ENCODE results near the gene HDAC9.
A peak's percentile ranks its signal among the peaks of the same experiment; 100 is the strongest.

The HDAC9 gene

GRCh38 chr7:18653381-18654155 lies 158.0 kb downstream of the HDAC9 start:
- no peaks in the 10 kb centered on the region for H3K36me3 Mint-ChIP-seq (ENCODE audit: low read depth)
- H3K27me3 Mint-ChIP-seq, result no peaks in the 10 kb centered on the region
- DNase-seq, result no peak
- no peak overlapping the region for H3K4me3 Mint-ChIP-seq
- ATAC-seq, result no peak
- H3K4me1 Mint-ChIP-seq, result no peaks in the 10 kb centered on the region
- H3K9me3 Mint-ChIP-seq, result no peaks in the 10 kb centered on the region
- no peak overlapping the region for H3K27ac Mint-ChIP-seq

- Mint-ChIP-seq H3K27ac (no peak overlapping the region), H3K36me3 (ENCODE audit: low read depth) (no peaks in the 10 kb centered on the region), H3K4me3 (no peak overlapping the region), H3K4me1 (no peaks in the 10 kb centered on the region), H3K27me3 (no peaks in the 10 kb centered on the region), H3K9me3 (no peaks in the 10 kb centered on the region)
- DNase-seq, result no peak
- ATAC-seq, result no peak
These were observed 159.2 kb downstream of the HDAC9 start for GRCh38 chr7:18654709-18655108.

GRCh38 chr7:18655506-18655905 lies 160.0 kb downstream of the HDAC9 start:
- no peak overlapping the region for H3K27ac Mint-ChIP-seq

GRCh38 chr7:18655912-18656311 lies 160.4 kb downstream of the HDAC9 start:
- DNase-seq, result no peak
- H3K4me3 Mint-ChIP-seq, result no peak overlapping the region
- ATAC-seq, result no peak
- no peaks in the 10 kb centered on the region for H3K36me3 Mint-ChIP-seq (ENCODE audit: low read depth)
- no peak overlapping the region for H3K27ac Mint-ChIP-seq
- H3K4me1 Mint-ChIP-seq, result no peaks in the 10 kb centered on the region
- H3K9me3 Mint-ChIP-seq, result no peaks in the 10 kb centered on the region
- H3K27me3 Mint-ChIP-seq, result no peaks in the 10 kb centered on the region

More at GRCh38 chr7:18655506-18655905, 160.0 kb downstream of the HDAC9 start:
- Mint-ChIP-seq H3K4me1 (no peaks in the 10 kb centered on the region), H3K9me3 (no peaks in the 10 kb centered on the region), H3K36me3 (ENCODE audit: low read depth) (no peaks in the 10 kb centered on the region), H3K27me3 (no peaks in the 10 kb centered on the region), H3K4me3 (no peak overlapping the region)
- DNase-seq, result no peak
- ATAC-seq, result no peak

GRCh38 chr7:18656362-18656761 lies 160.8 kb downstream of the HDAC9 start:
- DNase-seq, result no peak
- no peak for ATAC-seq
- H3K36me3 Mint-ChIP-seq (ENCODE audit: low read depth), result no peaks in the 10 kb centered on the region
- H3K4me1 Mint-ChIP-seq, result no peaks in the 10 kb centered on the region
- no peaks in the 10 kb centered on the region for H3K27me3 Mint-ChIP-seq
- no peak overlapping the region for H3K27ac Mint-ChIP-seq
- H3K4me3 Mint-ChIP-seq, result no peak overlapping the region
- H3K9me3 Mint-ChIP-seq, result no peaks in the 10 kb centered on the region

GRCh38 chr7:18659746-18660145 lies 164.2 kb downstream of the HDAC9 start:
- ATAC-seq, result no peak
- Mint-ChIP-seq H3K27ac (no peak overlapping the region), H3K4me1 (no peaks in the 10 kb centered on the region), H3K36me3 (ENCODE audit: low read depth) (no peaks in the 10 kb centered on the region), H3K4me3 (no peak overlapping the region), H3K27me3 (no peaks in the 10 kb centered on the region), H3K9me3 (no peaks in the 10 kb centered on the region)
- no peak for DNase-seq

GRCh38 chr7:18663321-18663720 lies 167.8 kb downstream of the HDAC9 start:
- H3K9me3 Mint-ChIP-seq, result no peaks in the 10 kb centered on the region
- no peak overlapping the region for H3K4me3 Mint-ChIP-seq
- DNase-seq, result no peak
- no peak overlapping the region for H3K27ac Mint-ChIP-seq
- ATAC-seq, result no peak
- H3K36me3 Mint-ChIP-seq (ENCODE audit: low read depth), result no peaks in the 10 kb centered on the region
- H3K27me3 Mint-ChIP-seq, result no peaks in the 10 kb centered on the region
- H3K4me1 Mint-ChIP-seq, result peaks cover 2% of the 10 kb centered on the region

- no peak overlapping the region for H3K4me3 Mint-ChIP-seq
- DNase-seq (peak; percentile 75), ATAC-seq (peak; percentile 77)
- H3K9me3 Mint-ChIP-seq, result no peaks in the 10 kb centered on the region
- H3K27me3 Mint-ChIP-seq, result no peaks in the 10 kb centered on the region
- H3K36me3 Mint-ChIP-seq (ENCODE audit: low read depth), result no peaks in the 10 kb centered on the region
- peaks cover 2% of the 10 kb centered on the region for H3K4me1 Mint-ChIP-seq
- no peak overlapping the region for H3K27ac Mint-ChIP-seq
These were observed 170.7 kb downstream of the HDAC9 start for GRCh38 chr7:18666107-18666728.

- Mint-ChIP-seq H3K27me3 (no peaks in the 10 kb centered on the region), H3K4me1 (peaks cover 2% of the 10 kb centered on the region), H3K4me3 (no peak overlapping the region), H3K27ac (no peak overlapping the region), H3K9me3 (no peaks in the 10 kb centered on the region), H3K36me3 (ENCODE audit: low read depth) (no peaks in the 10 kb centered on the region)
- ATAC-seq (no peak), DNase-seq (no peak)
These were observed 171.9 kb downstream of the HDAC9 start for GRCh38 chr7:18667466-18667865.

- no peak for ATAC-seq
- no peak overlapping the region for H3K4me3 Mint-ChIP-seq
- no peak overlapping the region for H3K27ac Mint-ChIP-seq
- no peaks in the 10 kb centered on the region for H3K9me3 Mint-ChIP-seq
- no peak for DNase-seq
- H3K27me3 Mint-ChIP-seq, result no peaks in the 10 kb centered on the region
- H3K4me1 Mint-ChIP-seq, result no peaks in the 10 kb centered on the region
- no peaks in the 10 kb centered on the region for H3K36me3 Mint-ChIP-seq (ENCODE audit: low read depth)
These were observed 175.6 kb downstream of the HDAC9 start for GRCh38 chr7:18671176-18671575.

GRCh38 chr7:18675579-18675978 lies 180.0 kb downstream of the HDAC9 start:
- no peaks in the 10 kb centered on the region for H3K4me1 Mint-ChIP-seq
- no peak for DNase-seq
- H3K4me3 Mint-ChIP-seq, result no peak overlapping the region
- ATAC-seq, result no peak
- no peaks in the 10 kb centered on the region for H3K9me3 Mint-ChIP-seq
- H3K27me3 Mint-ChIP-seq, result no peaks in the 10 kb centered on the region
- no peak overlapping the region for H3K27ac Mint-ChIP-seq
- H3K36me3 Mint-ChIP-seq (ENCODE audit: low read depth), result no peaks in the 10 kb centered on the region

- no peaks in the 10 kb centered on the region for H3K4me1 Mint-ChIP-seq
- no peak for DNase-seq
- H3K27ac Mint-ChIP-seq, result no peak overlapping the region
- H3K36me3 Mint-ChIP-seq (ENCODE audit: low read depth), result no peaks in the 10 kb centered on the region
- H3K9me3 Mint-ChIP-seq, result no peaks in the 10 kb centered on the region
- H3K4me3 Mint-ChIP-seq, result no peak overlapping the region
- ATAC-seq, result no peak
- H3K27me3 Mint-ChIP-seq, result no peaks in the 10 kb centered on the region
These were observed 183.7 kb downstream of the HDAC9 start for GRCh38 chr7:18679261-18679660.

GRCh38 chr7:18680576-18680975 lies 185.0 kb downstream of the HDAC9 start:
- Mint-ChIP-seq H3K36me3 (ENCODE audit: low read depth) (no peaks in the 10 kb centered on the region), H3K9me3 (no peaks in the 10 kb centered on the region)

GRCh38 chr7:18684916-18685315 lies 189.4 kb downstream of the HDAC9 start:
- DNase-seq (no peak), ATAC-seq (no peak)
- H3K4me3 Mint-ChIP-seq, result no peak overlapping the region
- H3K27ac Mint-ChIP-seq, result no peak overlapping the region
- H3K36me3 Mint-ChIP-seq (ENCODE audit: low read depth), result no peaks in the 10 kb centered on the region
- peaks cover 2% of the 10 kb centered on the region for H3K4me1 Mint-ChIP-seq
- H3K9me3 Mint-ChIP-seq, result no peaks in the 10 kb centered on the region
- H3K27me3 Mint-ChIP-seq, result no peaks in the 10 kb centered on the region

More at GRCh38 chr7:18680576-18680975, 185.0 kb downstream of the HDAC9 start:
- Mint-ChIP-seq H3K27me3 (no peaks in the 10 kb centered on the region), H3K27ac (no peak overlapping the region), H3K4me1 (peaks cover 2% of the 10 kb centered on the region), H3K4me3 (no peak overlapping the region)
- ATAC-seq, result no peak
- DNase-seq, result no peak

- Mint-ChIP-seq H3K27ac (no peak overlapping the region), H3K36me3 (ENCODE audit: low read depth) (no peaks in the 10 kb centered on the region), H3K4me3 (no peak overlapping the region), H3K4me1 (peaks cover 2% of the 10 kb centered on the region), H3K9me3 (no peaks in the 10 kb centered on the region), H3K27me3 (no peaks in the 10 kb centered on the region)
- no peak for DNase-seq
- ATAC-seq, result no peak
These were observed 190.4 kb downstream of the HDAC9 start for GRCh38 chr7:18685971-18686370.

All from activated naive CD8-positive, alpha-beta T cell treated with anti-CD3 and anti-CD28 coated beads, Interleukin-2, amount 50 U/mL, for 24 hours (primary cell).